Dendritic cell treated with granulocyte-macrophage colony-stimulating factor and Interleukin-4, amounts not matched to agents 40 ng/mL and 50 ng/mL, for 4 days (primary cell): Measurements from ENCODE around the gene CD59.

Experiments
- H3K27ac Mint-ChIP-seq: one replicate; pipeline ENCODE4 v1.8.0; 2022; ENCODE audit warnings: mild to moderate bottlenecking, mixed read lengths
- H3K27me3 Mint-ChIP-seq: one replicate; pipeline ENCODE4 v1.8.0; 2022; ENCODE audit warnings: mild to moderate bottlenecking, mixed read lengths
- H3K36me3 Mint-ChIP-seq: one replicate; pipeline ENCODE4 v1.8.0; 2022; ENCODE audit warnings: low read depth, mixed read lengths
- H3K4me1 Mint-ChIP-seq: one replicate; pipeline ENCODE4 v1.8.0; 2022; ENCODE audit warnings: low read depth, mixed read lengths
- H3K4me3 Mint-ChIP-seq: one replicate; pipeline ENCODE4 v1.8.0; 2022; ENCODE audit warnings: mild to moderate bottlenecking, moderate library complexity, mixed read lengths
- H3K9me3 Mint-ChIP-seq: one replicate; pipeline ENCODE4 v1.8.0; 2022; ENCODE audit warnings: mixed read lengths
- intact Hi-C: fragments of 100-400 bp; cut with micrococcal nuclease; formaldehyde crosslinking; loops from one replicate; pipeline ENCODE4 v1.15.0; 2022

The CD59 gene

GRCh38 chr11:33736148-33736812 is at the start of gene CD59:
TSS of gene CD59 (minus strand) at chr11:33736423. CDS start at chr11:33722445, 13,978 bp downstream.
- H3K36me3 Mint-ChIP-seq, result peaks cover 33% of the 10 kb centered on the region
- peak within 1 kb of the TSS; percentile 85 for H3K4me3 Mint-ChIP-seq
- H3K27me3 Mint-ChIP-seq, result peaks cover 35% of the 10 kb centered on the region
- peak within 1 kb of the TSS; percentile 85 for H3K27ac Mint-ChIP-seq
- H3K9me3 Mint-ChIP-seq, result no peaks in the 10 kb centered on the region
- intact Hi-C loops, result loop anchor here (2.0 kb wide), 1 partner anchor 13 kb away; no protein-coding TSS in a partner anchor
- peaks cover 45% of the 10 kb centered on the region for H3K4me1 Mint-ChIP-seq

- Mint-ChIP-seq H3K9me3 (no peaks in the 10 kb centered on the region), H3K4me1 (no peaks in the 10 kb centered on the region), H3K36me3 (no peaks in the 10 kb centered on the region), H3K27me3 (peaks cover 18% of the 10 kb centered on the region), H3K27ac (no peak overlapping the region), H3K4me3 (no peak overlapping the region)
- intact Hi-C loops, result no loop called here
These were observed 49.4 kb upstream of the CD59 start for GRCh38 chr11:33785609-33786008.

- Mint-ChIP-seq H3K4me1 (peaks cover 5% of the 10 kb centered on the region), H3K9me3 (no peaks in the 10 kb centered on the region), H3K27ac (no peak overlapping the region), H3K36me3 (no peaks in the 10 kb centered on the region), H3K4me3 (no peak overlapping the region), H3K27me3 (peaks cover 44% of the 10 kb centered on the region)
- intact Hi-C loops, result no loop called here
These were observed 43.8 kb upstream of the CD59 start for GRCh38 chr11:33779849-33780528.

- Mint-ChIP-seq H3K36me3 (peaks cover 11% of the 10 kb centered on the region), H3K4me3 (no peak overlapping the region), H3K4me1 (peaks cover 13% of the 10 kb centered on the region), H3K27me3 (peaks cover 47% of the 10 kb centered on the region), H3K27ac (no peak overlapping the region), H3K9me3 (no peaks in the 10 kb centered on the region)
- intact Hi-C loops, result no loop called here
These were observed 42.5 kb upstream of the CD59 start for GRCh38 chr11:33778675-33779074.

- H3K27me3 Mint-ChIP-seq, result peaks cover 47% of the 10 kb centered on the region
- peaks cover 14% of the 10 kb centered on the region for H3K36me3 Mint-ChIP-seq
- H3K9me3 Mint-ChIP-seq, result no peaks in the 10 kb centered on the region
- peaks cover 20% of the 10 kb centered on the region for H3K4me1 Mint-ChIP-seq
- H3K4me3 Mint-ChIP-seq, result no peak overlapping the region
- intact Hi-C loops, result no loop called here
- no peak overlapping the region for H3K27ac Mint-ChIP-seq
These were observed 41.7 kb upstream of the CD59 start for GRCh38 chr11:33777906-33778305.

- Mint-ChIP-seq H3K27ac (no peak overlapping the region), H3K36me3 (peaks cover 14% of the 10 kb centered on the region), H3K9me3 (no peaks in the 10 kb centered on the region), H3K27me3 (peaks cover 43% of the 10 kb centered on the region), H3K4me1 (peaks cover 29% of the 10 kb centered on the region), H3K4me3 (no peak overlapping the region)
- intact Hi-C loops, result no loop called here
These were observed 39.7 kb upstream of the CD59 start for GRCh38 chr11:33775832-33776470.

GRCh38 chr11:33775467-33775807 is 39.2 kb upstream of the CD59 start:
- intact Hi-C loops, result no loop called here
- H3K27ac Mint-ChIP-seq, result no peak overlapping the region
- H3K4me3 Mint-ChIP-seq, result no peak overlapping the region
- peaks cover 42% of the 10 kb centered on the region for H3K27me3 Mint-ChIP-seq
- peaks cover 29% of the 10 kb centered on the region for H3K4me1 Mint-ChIP-seq
- no peaks in the 10 kb centered on the region for H3K9me3 Mint-ChIP-seq
- peaks cover 16% of the 10 kb centered on the region for H3K36me3 Mint-ChIP-seq

GRCh38 chr11:33774736-33775466 is 38.7 kb upstream of the CD59 start:
- Mint-ChIP-seq H3K36me3 (peaks cover 22% of the 10 kb centered on the region), H3K4me1 (peaks cover 29% of the 10 kb centered on the region), H3K4me3 (peak overlapping the region; percentile 81), H3K9me3 (no peaks in the 10 kb centered on the region), H3K27ac (peak overlapping the region; percentile 87), H3K27me3 (peaks cover 37% of the 10 kb centered on the region)
- intact Hi-C loops, result no loop called here

- Mint-ChIP-seq H3K36me3 (peaks cover 29% of the 10 kb centered on the region), H3K4me3 (peak within 1 kb of the TSS; percentile 81), H3K27me3 (peaks cover 33% of the 10 kb centered on the region), H3K27ac (peak within 1 kb of the TSS; percentile 87), H3K9me3 (no peaks in the 10 kb centered on the region), H3K4me1 (peaks cover 29% of the 10 kb centered on the region)
- intact Hi-C loops, result no loop called here
These were observed 37.9 kb upstream of the CD59 start, which contains the start of gene FBXO3 for GRCh38 chr11:33773987-33774735. TSS of gene FBXO3 (minus strand) at chr11:33774520. CDS start at chr11:33774497, 23 bp downstream.

- Mint-ChIP-seq H3K9me3 (no peaks in the 10 kb centered on the region), H3K27ac (peak overlapping the region; percentile 87), H3K4me1 (peaks cover 29% of the 10 kb centered on the region), H3K36me3 (peaks cover 33% of the 10 kb centered on the region), H3K4me3 (peak overlapping the region; percentile 81), H3K27me3 (peaks cover 30% of the 10 kb centered on the region)
- intact Hi-C loops, result no loop called here
These were observed 37.3 kb upstream of the CD59 start for GRCh38 chr11:33773404-33773986.

- Mint-ChIP-seq H3K4me3 (peak overlapping the region; percentile 5), H3K36me3 (peaks cover 37% of the 10 kb centered on the region), H3K27me3 (peaks cover 25% of the 10 kb centered on the region), H3K9me3 (no peaks in the 10 kb centered on the region), H3K4me1 (peaks cover 29% of the 10 kb centered on the region), H3K27ac (no peak overlapping the region)
- intact Hi-C loops, result no loop called here
These were observed 36.6 kb upstream of the CD59 start for GRCh38 chr11:33772870-33773269.

- Mint-ChIP-seq H3K4me1 (peaks cover 29% of the 10 kb centered on the region), H3K27me3 (peaks cover 25% of the 10 kb centered on the region), H3K27ac (no peak overlapping the region), H3K36me3 (peaks cover 42% of the 10 kb centered on the region), H3K4me3 (no peak overlapping the region), H3K9me3 (no peaks in the 10 kb centered on the region)
- intact Hi-C loops, result no loop called here
These were observed 36.1 kb upstream of the CD59 start for GRCh38 chr11:33772300-33772699.

GRCh38 chr11:33770236-33770635 is 34.0 kb upstream of the CD59 start:
- no peak overlapping the region for H3K27ac Mint-ChIP-seq
- intact Hi-C loops, result no loop called here
- peaks cover 63% of the 10 kb centered on the region for H3K36me3 Mint-ChIP-seq

More at GRCh38 chr11:33770236-33770635, 34.0 kb upstream of the CD59 start:
- Mint-ChIP-seq H3K4me1 (peaks cover 26% of the 10 kb centered on the region), H3K4me3 (no peak overlapping the region), H3K9me3 (no peaks in the 10 kb centered on the region), H3K27me3 (peaks cover 7% of the 10 kb centered on the region)
